A549 (cell line): Measurements from ENCODE around the gene PLCB3.

Experiments
- CBX2 ChIP-seq: fragments of 200-600 bp; sonication (generic); IDR thresholded peaks from 2 replicates; pipeline ENCODE4 v1.6.1; 2016; ENCODE audit warnings: low read depth, mild to moderate bottlenecking, borderline replicate concordance
- CEBPB ChIP-seq, 2 experiments: fragments of >200 bp in 1 of 2; sonication (Bioruptor Twin) in 1 of 2; formaldehyde crosslinking in 1 of 2; IDR thresholded peaks; 2 replicates each; pipeline ENCODE4 v1.6.1; 2012 to 2016
- CTCF ChIP-seq: fragments of >200 bp; sonication (Bioruptor Twin); formaldehyde crosslinking; IDR thresholded peaks from 3 replicates; pipeline ENCODE4 v1.5.1; 2016
- EP300 ChIP-seq, 2 experiments: fragments of >200 bp; sonication (Bioruptor Twin); formaldehyde crosslinking; IDR thresholded peaks; 2 replicates in 1 of 2; 3 replicates in 1 of 2; pipeline ENCODE4 v1.6.1; 2016 to 2017
- FOSL2 ChIP-seq, 2 experiments: fragments of 450-650 bp in 1 of 2; fragments of >200 bp in 1 of 2; sonication (Bioruptor Twin) in 1 of 2; formaldehyde crosslinking; IDR thresholded peaks; 2 replicates each; pipeline versions ENCODE4 v1.5.0 to v1.6.1; 2016 to 2020; ENCODE audit warnings: mild to moderate bottlenecking in 1 of 2, moderate library complexity in 1 of 2
- HMGXB4 ChIP-seq: fragments of 250-450 bp; sonication (Bioruptor Pico); IDR thresholded peaks from 2 replicates; pipeline ENCODE4 v1.5.0; 2021; ENCODE audit warnings: mild to moderate bottlenecking, moderate library complexity, borderline replicate concordance
- MAX ChIP-seq: IDR thresholded peaks from 2 replicates; pipeline ENCODE4 v1.6.1; 2012
- MAZ ChIP-seq: fragments of 150-350 bp; IDR thresholded peaks from 2 replicates; pipeline ENCODE4 v1.6.1; 2014; ENCODE audit warnings: antibody characterized with exemption, low read depth, low read length, borderline replicate concordance
- POLR2A ChIP-seq: IDR thresholded peaks from 2 replicates; pipeline ENCODE4 v1.6.1; 2012; ENCODE audit warnings: mild to moderate bottlenecking, low read length
- REST ChIP-seq: fragments of 200-600 bp; sonication (generic); IDR thresholded peaks from 2 replicates; pipeline ENCODE4 v1.6.1; 2016; ENCODE audit warnings: antibody characterized with exemption, mild to moderate bottlenecking, moderate library complexity
- RFX5 ChIP-seq: fragments of 450-650 bp; IDR thresholded peaks from 2 replicates; pipeline ENCODE4 v1.7.1; 2014; ENCODE audit warnings: antibody characterized with exemption, mild to moderate bottlenecking, moderate library complexity
- SMC3 ChIP-seq: fragments of >200 bp; sonication (Bioruptor Twin); formaldehyde crosslinking; IDR thresholded peaks from 3 replicates; pipeline ENCODE4 v1.6.1; 2018; ENCODE audit warnings: inconsistent platforms

GRCh38 chr11:64223001-64223651 is 28.2 kb upstream of the PLCB3 start:
- no peak for TF ChIP-seq POLR2A
- TF ChIP-seq FOSL2 (IDR thresholded peaks at IDR 0.05) = no peak
- no peak for TF ChIP-seq FOSL2 (CRISPR knock-in tag; IDR thresholded peaks at IDR 0.05)
- no peak for TF ChIP-seq CTCF
- TF ChIP-seq EP300 (IDR thresholded peaks at IDR 0.05) = no peak
- no peak for TF ChIP-seq HMGXB4 (CRISPR knock-in tag)
- no peak for TF ChIP-seq MAZ
- no peak for TF ChIP-seq CEBPB (IDR thresholded peaks at IDR 0.05)
- TF ChIP-seq RFX5 = no peak
- TF ChIP-seq REST = no peak
- TF ChIP-seq CBX2 = no peak
- no peak for TF ChIP-seq MAX
- no peak for TF ChIP-seq SMC3
